ENCODE measurements around the gene SCAMP3. TPM values are rescaled to one million over a fixed set of nuclear protein-coding genes. Genes with fewer than 3 reads are reported as not detected.

SCAMP3 gene
- total and polyA plus RNA-seq, 2 of the 4 experiments (the other 2 are of a cell fraction): 30.5 to 118 TPM

DNA sequence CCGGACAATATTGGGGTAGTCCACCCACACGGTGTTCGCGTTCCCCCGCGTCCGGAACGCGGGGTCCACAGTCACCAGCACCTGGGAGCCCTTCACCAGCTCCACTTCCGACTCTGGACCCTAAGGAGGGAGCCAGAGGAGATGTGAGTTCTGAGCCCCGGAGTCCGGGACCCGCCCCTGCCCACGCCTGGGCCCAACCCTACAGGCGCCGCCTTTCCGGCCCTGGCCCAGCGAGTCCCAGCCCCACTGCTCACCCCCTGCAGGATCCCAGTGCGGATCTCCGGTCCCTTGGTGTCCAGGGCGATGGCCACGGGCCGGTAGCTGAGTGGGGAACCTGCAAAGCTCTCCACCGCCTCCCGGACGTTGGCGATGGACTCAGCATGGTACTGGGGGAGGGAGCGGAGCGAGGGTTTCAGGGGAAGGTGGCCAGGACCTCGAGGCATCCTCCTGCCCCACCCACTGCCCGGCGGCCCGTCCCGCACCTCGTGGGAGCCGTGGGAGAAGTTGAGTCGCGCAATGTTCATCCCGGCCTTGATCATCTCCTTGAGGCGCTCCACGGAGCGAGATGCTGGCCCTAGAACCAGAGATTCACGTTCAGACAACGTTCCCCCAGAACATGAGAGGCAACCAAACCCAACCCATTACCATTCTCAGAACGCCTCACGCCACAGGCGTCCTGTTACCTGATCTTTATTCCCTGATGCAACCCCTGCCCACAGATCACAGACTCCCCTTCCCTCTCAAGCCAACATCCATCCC is 33.2 kb upstream of the SCAMP3 start (continued):
- no peak for TF ChIP-seq POLR2A (IDR thresholded peaks at IDR 0.05; ENCODE audit: low read depth, low read length)

DNA sequence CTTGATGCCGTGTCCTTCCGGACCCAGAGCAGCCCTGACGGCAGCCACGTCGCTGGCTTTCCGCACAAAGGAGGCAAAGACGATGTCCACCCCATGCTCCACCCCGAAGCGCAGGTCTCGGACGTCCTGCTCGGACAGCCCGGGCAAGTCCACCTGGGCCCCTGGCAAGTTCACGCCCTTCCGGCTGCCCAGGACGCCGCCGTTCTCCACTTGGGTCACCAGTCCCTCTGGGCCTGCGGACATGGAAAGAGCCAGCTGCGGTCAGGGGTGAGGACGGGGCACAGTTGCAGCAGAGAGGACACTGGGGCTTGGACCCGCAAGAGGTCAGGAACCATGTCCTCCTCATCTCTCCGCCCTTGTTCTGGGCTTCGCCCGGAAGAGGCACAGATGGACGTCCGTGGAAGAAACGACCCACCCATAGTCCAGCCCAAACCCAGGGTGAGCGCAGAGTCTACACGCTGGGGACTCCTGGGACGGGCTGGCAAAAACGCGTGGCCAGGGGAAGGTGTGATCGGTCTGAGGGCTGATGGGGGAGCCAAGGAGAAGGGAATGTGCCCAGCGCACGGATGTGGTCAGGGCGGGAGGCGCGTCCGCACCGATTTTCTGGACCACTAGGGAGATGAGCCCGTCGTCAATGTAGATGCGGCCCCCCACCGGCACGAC is 32.5 kb upstream of the SCAMP3 start:
- Histone ChIP-seq H3K4me3 (ENCODE audit: insufficient read depth, low read depth, low read length) (no peak overlapping the region), H3K36me3 (ENCODE audit: control insufficient read depth, insufficient read depth, low read length) (no peaks in the 10 kb centered on the region), H2BK15ac (ENCODE audit: low read depth, low read length) (no peak overlapping the region), H3K23ac (ENCODE audit: low read depth, low read length) (no peak overlapping the region), H3K9me1 (ENCODE audit: insufficient read depth, low read length) (no peaks in the 10 kb centered on the region), H4K91ac (ENCODE audit: insufficient read depth, low read depth, low read length) (no peak overlapping the region), H2BK5ac (ENCODE audit: low read depth, low read length, poor library complexity, severe bottlenecking) (no peak overlapping the region), H3K9me3 (ENCODE audit: control insufficient read depth, insufficient read depth, low read length) (peaks cover 2% of the 10 kb centered on the region; the same call in 1 of the 2 replicates), H3K18ac (ENCODE audit: low read depth, low read length) (no peak overlapping the region), H2AFZ (replicated peaks; ENCODE audit: low read length, poor library complexity) (peak overlapping the region; percentile 18), H3K4me1 (ENCODE audit: control insufficient read depth, insufficient read depth, low read length) (no peaks in the 10 kb centered on the region), H2AK5ac (ENCODE audit: low read depth, low read length) (no peak overlapping the region), H2BK120ac (ENCODE audit: low read depth, low read length) (no peak overlapping the region), H4K8ac (ENCODE audit: low read depth in 2 of 2, low read length in 2 of 2) (no peak overlapping the region), H2AK9ac (replicated peaks; ENCODE audit: low read depth, low read length, poor library complexity) (peak overlapping the region; percentile 1), H3K14ac (replicated peaks; ENCODE audit: low read depth, low read length) (no peak overlapping the region), H3K27ac (ENCODE audit: insufficient read depth, low read length) (no peak overlapping the region), H3K4me2 (ENCODE audit: low read depth, low read length) (no peak overlapping the region), H3K56ac (ENCODE audit: extremely low read depth, insufficient read depth, low read length) (no peak overlapping the region), H4K20me1 (ENCODE audit: insufficient read depth, low read length) (no peaks in the 10 kb centered on the region), H3K9ac (ENCODE audit: low read depth, low read length) (no peak overlapping the region), H3K27me3 (ENCODE audit: control insufficient read depth, insufficient read depth, low read length) (peaks cover 57% of the 10 kb centered on the region), H2BK20ac (ENCODE audit: low read depth, low read length) (no peak overlapping the region), H3K79me1 (ENCODE audit: low read depth in 1 of 2, low read length in 2 of 2) (no peaks in the 10 kb centered on the region), H3K4ac (ENCODE audit: low read depth, low read length) (no peak overlapping the region), H4K5ac (ENCODE audit: low read depth, low read length) (no peak overlapping the region)
- ChIA-PET CTCF (no interaction called here), POLR2A (ENCODE audit: unreplicated experiment) (no interaction called here)
- DNase-seq (no peak), ATAC-seq (ENCODE audit: low read depth) (no peak)
- WGBS, 2 experiments (ENCODE audit: extremely low coverage in 2 of 2, insufficient read length in 1 of 2): 43% methylated on average over 26 of the region's 46 CpGs; no CpG with 5 or more reads in 1 of the 2 experiments
- no peak for TF ChIP-seq RCOR1 (IDR thresholded peaks at IDR 0.05; ENCODE audit: insufficient replicate concordance, low read length)
- dilution Hi-C loops (cut with HindIII; ENCODE audit: low sequenced_read_pairs, unreplicated experiment) (no loop called here), in situ Hi-C loops (cut with MboI; ENCODE audit: low sequenced_read_pairs) (no loop called here), intact Hi-C loops (cut with micrococcal nuclease) (no loop called here)
- no TSS peak for BruUV-seq (replicated peaks)
